Fibroblast of the aortic adventitia (primary cell): ENCODE data around the gene KCNG3. TPM values are rescaled to one million over a fixed set of nuclear protein-coding genes. Genes with fewer than 3 reads are reported as not detected.

Experiments used
- DNase-seq: peaks from one replicate; pipeline ENCODE4 v3.0.0-alpha.2; 2010; ENCODE audit warnings: low read depth
- H3K4me3 ChIP-seq: 2 replicates; pipeline ENCODE4 v1.5.1; 2011; ENCODE audit warnings: low read depth, mild to moderate bottlenecking, control low read depth, low read length, moderate library complexity
- total RNA-seq: library from RNA; depleted of rRNA; stranded (reverse); fragments of >200 nt; gene quantifications from 2 replicates; pipeline ENCODE4 v1.2.3, GENCODE V29; 2012; ENCODE audit warnings: low replicate concordance
- TF ChIP-seq, protein P1 (sequence below): IDR thresholded peaks from 2 replicates; pipeline ENCODE4 v1.5.1; 2011; ENCODE audit warnings: mild to moderate bottlenecking, low read length, control low read depth, inconsistent platforms; ENCODE audit not compliant: insufficient read depth

Gene KCNG3
- total RNA-seq, 1 donor = under 0.01 TPM

DNA sequence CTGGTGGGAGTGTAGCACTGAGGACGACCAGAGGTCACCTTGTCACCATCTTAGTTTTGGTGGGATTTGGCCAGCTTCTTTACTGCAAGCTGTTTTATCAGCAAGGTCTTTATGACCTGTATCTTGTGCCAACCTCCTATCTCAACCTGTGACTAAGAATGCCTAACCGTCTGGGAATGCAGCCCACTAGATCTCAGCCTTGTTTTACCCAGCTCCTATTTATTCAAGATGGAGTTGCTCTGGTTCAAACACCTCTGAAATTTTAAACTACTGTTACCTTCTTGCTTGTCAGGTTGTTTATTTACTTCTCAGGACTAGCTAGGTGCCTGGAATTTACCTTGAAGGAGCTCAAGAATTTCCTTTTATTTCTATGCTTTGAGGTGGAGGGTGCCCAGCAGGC, 9.5 kb upstream of the KCNG3 start:
- no peak for DNase-seq
- no peak overlapping the region for H3K4me3 ChIP-seq

DNA sequence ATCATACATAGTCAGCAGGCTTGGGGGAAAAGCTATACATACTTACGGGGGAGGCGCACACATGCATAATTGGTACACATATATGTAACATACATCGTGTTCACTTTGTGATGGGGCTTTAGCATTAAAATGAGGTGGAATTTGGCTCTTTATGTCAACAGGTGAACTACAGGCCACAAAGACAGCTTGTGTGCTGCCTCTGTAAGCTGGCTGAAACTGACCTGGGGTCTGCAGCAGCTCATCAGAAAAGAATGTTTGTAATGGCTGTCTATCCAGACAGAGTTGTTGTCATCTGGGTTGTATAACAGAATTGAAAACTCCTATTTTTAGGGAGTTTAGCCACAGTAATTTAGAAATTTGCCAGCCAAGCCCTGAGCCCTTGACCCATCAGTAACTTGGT, 4.7 kb upstream of the KCNG3 start:
- no peak overlapping the region for H3K4me3 ChIP-seq
- DNase-seq = no peak
- TF ChIP-seq, protein P1, sequence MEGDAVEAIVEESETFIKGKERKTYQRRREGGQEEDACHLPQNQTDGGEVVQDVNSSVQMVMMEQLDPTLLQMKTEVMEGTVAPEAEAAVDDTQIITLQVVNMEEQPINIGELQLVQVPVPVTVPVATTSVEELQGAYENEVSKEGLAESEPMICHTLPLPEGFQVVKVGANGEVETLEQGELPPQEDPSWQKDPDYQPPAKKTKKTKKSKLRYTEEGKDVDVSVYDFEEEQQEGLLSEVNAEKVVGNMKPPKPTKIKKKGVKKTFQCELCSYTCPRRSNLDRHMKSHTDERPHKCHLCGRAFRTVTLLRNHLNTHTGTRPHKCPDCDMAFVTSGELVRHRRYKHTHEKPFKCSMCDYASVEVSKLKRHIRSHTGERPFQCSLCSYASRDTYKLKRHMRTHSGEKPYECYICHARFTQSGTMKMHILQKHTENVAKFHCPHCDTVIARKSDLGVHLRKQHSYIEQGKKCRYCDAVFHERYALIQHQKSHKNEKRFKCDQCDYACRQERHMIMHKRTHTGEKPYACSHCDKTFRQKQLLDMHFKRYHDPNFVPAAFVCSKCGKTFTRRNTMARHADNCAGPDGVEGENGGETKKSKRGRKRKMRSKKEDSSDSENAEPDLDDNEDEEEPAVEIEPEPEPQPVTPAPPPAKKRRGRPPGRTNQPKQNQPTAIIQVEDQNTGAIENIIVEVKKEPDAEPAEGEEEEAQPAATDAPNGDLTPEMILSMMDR = no peak

More for the DNA sequence above, 9.5 kb upstream of the KCNG3 start:
- TF ChIP-seq, protein P1 = no peak

DNA sequence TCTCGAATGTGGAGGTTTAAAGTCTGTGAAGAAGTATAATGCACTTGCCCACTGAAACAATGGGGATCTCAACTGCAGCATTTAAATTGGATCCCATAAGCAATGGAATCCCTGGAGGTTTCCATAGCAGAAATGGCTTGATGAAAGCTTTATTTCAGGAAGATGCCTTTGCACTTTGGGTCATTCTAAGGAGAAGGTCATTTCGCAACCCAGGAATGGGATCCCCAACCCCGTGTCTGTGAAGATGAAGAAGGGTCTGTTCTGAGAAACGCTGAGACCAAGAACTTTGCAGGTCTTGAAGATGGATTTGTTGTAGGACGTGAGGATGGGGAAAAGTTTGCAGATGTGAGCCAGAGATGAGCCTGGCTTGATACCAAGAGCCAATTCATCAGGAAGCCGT, 1.8 kb upstream of the KCNG3 start:
- TF ChIP-seq, protein P1 = no peak

DNA sequence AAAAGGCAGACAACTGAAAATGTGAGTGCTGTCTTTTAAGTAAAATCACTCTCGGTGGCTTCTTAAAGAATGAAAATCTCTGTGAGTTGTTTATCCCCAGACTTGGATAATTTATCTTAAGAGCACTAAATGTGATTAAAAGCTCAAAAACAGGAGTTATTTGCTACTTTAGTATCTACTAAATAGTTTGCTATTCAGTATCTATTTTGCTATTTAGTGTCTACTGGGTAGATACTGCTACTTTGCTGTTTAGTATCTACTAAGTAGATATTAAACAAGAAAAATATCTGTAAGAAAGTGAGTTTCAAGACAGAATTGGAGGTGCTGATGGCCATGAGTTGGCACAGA, 1.4 kb upstream of the KCNG3 start:
- TF ChIP-seq, protein P1 = no peak
- no peak overlapping the region for H3K4me3 ChIP-seq
- DNase-seq = no peak

More for the DNA sequence above, 1.8 kb upstream of the KCNG3 start:
- H3K4me3 ChIP-seq = no peak overlapping the region
- DNase-seq = no peak

DNA sequence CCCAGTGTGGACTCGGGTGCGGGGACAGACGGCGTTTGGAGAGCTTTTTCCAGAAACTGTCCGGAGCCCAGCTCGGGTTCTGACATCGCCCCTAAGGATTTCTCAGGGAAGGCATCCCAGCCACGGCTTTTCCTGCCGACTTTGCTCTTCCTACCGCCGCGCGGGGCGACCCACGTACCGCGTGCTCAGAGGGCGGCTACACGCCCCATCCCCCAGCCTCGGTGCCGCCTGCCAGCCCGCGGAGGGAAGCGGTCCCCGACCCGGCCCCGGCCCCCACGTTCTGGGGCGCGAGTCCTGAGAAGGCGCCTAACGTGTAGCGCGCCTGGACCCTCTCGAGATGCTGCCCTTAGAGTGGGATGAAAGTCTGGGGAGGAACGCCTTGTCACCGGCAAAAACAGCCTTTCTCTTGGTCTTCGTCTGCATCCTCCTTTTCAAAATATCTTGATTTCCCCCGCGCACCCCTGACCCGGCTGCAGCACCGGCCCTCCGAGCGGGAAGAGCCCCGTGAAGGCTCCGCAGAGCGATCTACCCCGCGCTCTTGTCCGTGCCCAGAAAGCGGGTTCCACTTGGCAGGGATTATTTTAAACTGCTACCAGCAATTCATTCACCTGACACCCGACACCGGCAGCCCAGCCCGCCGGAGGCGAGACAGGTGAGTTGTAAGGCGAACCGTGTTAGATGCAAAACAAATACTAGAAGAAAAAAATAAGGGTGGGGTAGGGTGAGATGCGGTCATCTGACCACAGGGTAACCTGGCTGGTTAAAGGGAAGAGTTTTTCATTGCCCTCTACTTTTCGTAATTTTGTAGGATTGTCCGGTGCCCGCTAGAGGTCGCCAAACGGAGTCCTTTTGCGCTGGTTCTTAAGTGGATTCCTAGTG, 812 bp upstream of the KCNG3 start:
- TF ChIP-seq, protein P1 = peak; percentile 89
- DNase-seq = peak; percentile 80
- H3K4me3 ChIP-seq = peak overlapping the region; percentile 56

DNA sequence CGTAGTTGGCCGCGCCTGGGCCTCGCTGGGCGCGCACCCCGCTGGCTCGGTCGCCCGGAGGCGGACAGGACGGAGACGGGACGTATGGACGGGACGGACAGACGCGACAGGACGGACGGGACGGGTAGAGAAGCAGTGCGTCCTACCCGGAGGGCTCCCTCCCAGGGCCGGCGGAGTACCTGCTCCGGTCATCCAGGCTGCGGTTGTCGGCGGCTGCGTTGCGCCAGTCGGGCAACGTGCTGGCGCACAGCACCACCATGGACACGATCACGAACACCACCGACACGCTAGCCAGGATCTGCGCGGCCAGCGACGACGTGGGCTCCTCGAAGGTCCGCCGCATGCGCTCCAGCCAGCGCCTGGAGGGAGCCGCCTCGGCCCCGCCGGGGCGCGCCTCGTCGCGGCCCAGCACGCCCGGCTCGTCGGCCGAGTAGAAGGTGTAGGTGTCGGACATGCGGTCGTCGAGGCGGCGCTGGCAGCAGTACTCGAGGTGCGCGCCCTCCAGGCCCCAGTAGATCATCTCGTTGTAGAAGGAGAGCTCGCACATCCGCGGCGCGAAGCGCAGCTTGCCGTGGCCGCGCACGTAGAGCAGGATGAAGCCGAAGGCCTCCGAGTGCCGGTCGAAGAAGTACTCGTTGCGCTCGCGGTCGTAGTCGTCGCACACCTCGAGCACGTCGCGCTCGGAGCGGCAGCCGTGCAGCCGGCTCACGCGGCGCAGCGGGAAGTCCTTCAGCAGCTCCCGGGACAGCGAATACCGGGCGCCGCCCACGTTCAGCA, 903 bp downstream of the KCNG3 start:
- no peak for DNase-seq
- H3K4me3 ChIP-seq = no peak overlapping the region
- TF ChIP-seq, protein P1 = no peak
